HepG2 (cell line): ENCODE results near the gene MTHFSD. TPM values are rescaled to one million over a fixed set of nuclear protein-coding genes. Genes with fewer than 3 reads are reported as not detected.

Experiments used
- AHR ChIP-seq: IDR thresholded peaks from 2 replicates; pipeline ENCODE4 v1.6.1; 2018; ENCODE audit warnings: missing genetic modification reagents, missing compliant biosample characterization
- ATF1 ChIP-seq: IDR thresholded peaks from 2 replicates; pipeline ENCODE4 v1.6.1; 2016; ENCODE audit warnings: mild to moderate bottlenecking, control low read depth
- CBX5 ChIP-seq: sonication (generic); formaldehyde crosslinking; IDR thresholded peaks from 2 replicates; pipeline ENCODE4 v1.4.0; 2020; ENCODE audit warnings: missing genetic modification reagents, borderline replicate concordance
- CHCHD3 ChIP-seq: sonication (generic); formaldehyde crosslinking; IDR thresholded peaks from 2 replicates; pipeline ENCODE4 v1.8.0; 2022; ENCODE audit warnings: mild to moderate bottlenecking, missing genetic modification reagents, moderate library complexity
- EED ChIP-seq: sonication (generic); formaldehyde crosslinking; IDR thresholded peaks from 2 replicates; pipeline ENCODE4 v1.5.0; 2020; ENCODE audit warnings: mild to moderate bottlenecking, missing genetic modification reagents
- GLI4 ChIP-seq: sonication (generic); formaldehyde crosslinking; IDR thresholded peaks from 2 replicates; pipeline ENCODE4 v1.5.1; 2020; ENCODE audit warnings: missing genetic modification reagents, mild to moderate bottlenecking, moderate library complexity, borderline replicate concordance
- NAIF1 ChIP-seq: sonication (generic); formaldehyde crosslinking; IDR thresholded peaks from 2 replicates; pipeline ENCODE4 v1.5.0; 2020; ENCODE audit warnings: mild to moderate bottlenecking, missing genetic modification reagents, borderline replicate concordance
- NFE2L2 ChIP-seq: fragments of 150-350 bp; IDR thresholded peaks from 2 replicates; pipeline ENCODE4 v1.6.1; 2014; ENCODE audit warnings: low read length
- NFKB2 ChIP-seq: sonication (generic); formaldehyde crosslinking; IDR thresholded peaks from 2 replicates; pipeline ENCODE4 v1.4.0; 2020; ENCODE audit warnings: missing genetic modification reagents, borderline replicate concordance
- PRPF4 ChIP-seq: fragments of 200-400 bp; formaldehyde crosslinking; IDR thresholded peaks from 2 replicates; pipeline ENCODE4 v1.6.1; 2016; ENCODE audit warnings: low read length, low read depth; ENCODE audit not compliant: poor library complexity, severe bottlenecking
- SRY ChIP-seq: sonication (generic); formaldehyde crosslinking; IDR thresholded peaks from 2 replicates; pipeline ENCODE4 v1.8.0; 2022; ENCODE audit warnings: mild to moderate bottlenecking, missing genetic modification reagents
- U2AF1 ChIP-seq: fragments of 200-400 bp; formaldehyde crosslinking; optimal IDR thresholded peaks from 2 replicates; pipeline ENCODE3; 2017; ENCODE audit warnings: mild to moderate bottlenecking, low read depth, low read length
- USF2 ChIP-seq, 2 experiments: sonication (generic) in 1 of 2; formaldehyde crosslinking in 1 of 2; IDR thresholded peaks; 2 replicates each; pipeline versions ENCODE4 v1.5.1 to v1.6.1; 2011 to 2020; ENCODE audit warnings: borderline replicate concordance in 1 of 2, low read depth in 1 of 2, low read length in 1 of 2, mild to moderate bottlenecking in 1 of 2, missing genetic modification reagents in 1 of 2, moderate library complexity in 1 of 2
- ZBTB1 ChIP-seq: sonication (generic); formaldehyde crosslinking; IDR thresholded peaks from 2 replicates; pipeline ENCODE4 v1.4.0; 2020; ENCODE audit warnings: missing genetic modification reagents, borderline replicate concordance
- ZFAT ChIP-seq: sonication (generic); formaldehyde crosslinking; conservative IDR thresholded peaks from 2 replicates; pipeline ENCODE4 v1.8.1; 2023; ENCODE audit warnings: missing genetic modification reagents, inconsistent platforms
- ZFP36L1 ChIP-seq: sonication (generic); formaldehyde crosslinking; IDR thresholded peaks from 2 replicates; pipeline ENCODE4 v1.8.0; 2022; ENCODE audit warnings: mild to moderate bottlenecking, missing genetic modification reagents, moderate library complexity
- ZNF17 ChIP-seq: sonication (generic); formaldehyde crosslinking; IDR thresholded peaks from 2 replicates; pipeline ENCODE4 v1.5.0; 2020; ENCODE audit warnings: mild to moderate bottlenecking, missing genetic modification reagents
- ZNF225 ChIP-seq: sonication (generic); formaldehyde crosslinking; IDR thresholded peaks from 2 replicates; pipeline ENCODE4 v1.4.0; 2020; ENCODE audit warnings: mild to moderate bottlenecking, missing genetic modification reagents
- ZNF737 ChIP-seq: sonication (generic); formaldehyde crosslinking; IDR thresholded peaks from 2 replicates; pipeline ENCODE4 v1.5.0; 2020; ENCODE audit warnings: missing genetic modification reagents, mild to moderate bottlenecking, borderline replicate concordance
- ZNF775 ChIP-seq: sonication (generic); formaldehyde crosslinking; IDR thresholded peaks from 2 replicates; pipeline ENCODE4 v1.4.0; 2020; ENCODE audit warnings: missing genetic modification reagents, mild to moderate bottlenecking, moderate library complexity, borderline replicate concordance
- ZNF780A ChIP-seq: sonication (generic); formaldehyde crosslinking; IDR thresholded peaks from 2 replicates; pipeline ENCODE4 v1.8.0; 2022; ENCODE audit warnings: mild to moderate bottlenecking, missing genetic modification reagents, moderate library complexity
- ZSCAN12 ChIP-seq: sonication (generic); formaldehyde crosslinking; IDR thresholded peaks from 2 replicates; pipeline ENCODE4 v1.9.0; 2021; ENCODE audit warnings: mild to moderate bottlenecking, missing genetic modification reagents
- polyA plus RNA-seq, 8 experiments: library from polyadenylated mRNA; depleted of rRNA in 3 of 8; stranded (reverse) in 7 of 8; unstranded in 1 of 8; fragments of >200 nt; fragmentation: Illumina TruSeq in 4 of 8; extraction: Trizol in 4 of 8; gene quantifications; 2 replicates each; pipeline versions ENCODE4 v1.2.1 to v1.2.3, GENCODE V29; 2011 to 2016; ENCODE audit warnings: low read depth in 4 of 8, missing spikeins in 1 of 8, mixed read lengths in 1 of 8; ENCODE audit not compliant: insufficient read depth in 1 of 8
- total RNA-seq, 5 experiments: library from RNA; depleted of rRNA; stranded (reverse); fragments of >200 nt; fragmentation: Illumina TruSeq; extraction: Trizol; gene quantifications; 2 replicates each; pipeline ENCODE4 v1.2.3, GENCODE V29; 2016; ENCODE audit warnings: low read depth in 1 of 5
- TF ChIP-seq, protein P1 (sequence below): sonication (generic); formaldehyde crosslinking; IDR thresholded peaks from 2 replicates; pipeline ENCODE4 v1.4.0; 2020; ENCODE audit warnings: missing genetic modification reagents, borderline replicate concordance

The MTHFSD gene
- total and polyA plus RNA-seq, 2 of the 13 experiments (the other 11 are each of a cell fraction or from before 2014, with no cell fraction given) = 14.2 to 16.3 TPM

DNA sequence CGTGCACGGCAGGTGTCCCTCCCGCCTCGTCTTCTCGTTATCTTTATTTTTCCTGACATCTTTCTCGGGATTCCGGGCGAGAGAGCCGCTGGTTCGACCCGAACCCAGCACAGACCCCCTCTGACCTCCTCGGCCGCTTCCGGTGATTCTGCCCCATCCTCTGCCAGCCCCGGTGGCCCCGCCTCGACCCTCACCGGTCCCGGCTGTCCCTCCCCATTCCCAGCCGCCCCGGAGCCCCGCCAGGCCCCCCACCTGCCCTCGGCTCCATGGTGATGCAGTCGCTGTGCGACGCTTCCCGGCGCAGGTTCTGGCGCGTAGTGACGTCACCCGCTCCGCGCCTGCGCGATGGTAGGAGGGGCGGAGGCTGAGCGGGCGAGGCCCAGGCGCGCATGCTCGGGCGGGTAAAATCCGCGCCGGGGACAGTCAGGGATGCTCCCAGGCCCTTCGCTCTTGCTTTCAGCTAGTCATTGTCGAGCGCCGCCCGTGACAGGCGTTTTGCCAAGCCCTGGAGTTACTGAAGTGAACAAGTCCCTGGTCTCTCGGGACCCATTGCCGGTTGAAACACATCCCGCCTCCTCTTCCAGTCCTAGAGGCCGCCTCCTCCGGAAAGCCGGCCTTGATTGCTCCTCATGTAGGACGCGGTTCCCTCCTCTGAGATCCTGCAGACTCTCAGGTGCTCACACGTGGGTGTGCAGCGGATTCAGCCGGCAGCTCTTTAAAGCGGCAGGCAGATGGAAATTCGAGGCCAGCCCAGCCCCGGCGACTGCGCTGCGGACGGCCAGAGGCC is at the start of gene MTHFSD (continued):
- TF ChIP-seq, protein P1, sequence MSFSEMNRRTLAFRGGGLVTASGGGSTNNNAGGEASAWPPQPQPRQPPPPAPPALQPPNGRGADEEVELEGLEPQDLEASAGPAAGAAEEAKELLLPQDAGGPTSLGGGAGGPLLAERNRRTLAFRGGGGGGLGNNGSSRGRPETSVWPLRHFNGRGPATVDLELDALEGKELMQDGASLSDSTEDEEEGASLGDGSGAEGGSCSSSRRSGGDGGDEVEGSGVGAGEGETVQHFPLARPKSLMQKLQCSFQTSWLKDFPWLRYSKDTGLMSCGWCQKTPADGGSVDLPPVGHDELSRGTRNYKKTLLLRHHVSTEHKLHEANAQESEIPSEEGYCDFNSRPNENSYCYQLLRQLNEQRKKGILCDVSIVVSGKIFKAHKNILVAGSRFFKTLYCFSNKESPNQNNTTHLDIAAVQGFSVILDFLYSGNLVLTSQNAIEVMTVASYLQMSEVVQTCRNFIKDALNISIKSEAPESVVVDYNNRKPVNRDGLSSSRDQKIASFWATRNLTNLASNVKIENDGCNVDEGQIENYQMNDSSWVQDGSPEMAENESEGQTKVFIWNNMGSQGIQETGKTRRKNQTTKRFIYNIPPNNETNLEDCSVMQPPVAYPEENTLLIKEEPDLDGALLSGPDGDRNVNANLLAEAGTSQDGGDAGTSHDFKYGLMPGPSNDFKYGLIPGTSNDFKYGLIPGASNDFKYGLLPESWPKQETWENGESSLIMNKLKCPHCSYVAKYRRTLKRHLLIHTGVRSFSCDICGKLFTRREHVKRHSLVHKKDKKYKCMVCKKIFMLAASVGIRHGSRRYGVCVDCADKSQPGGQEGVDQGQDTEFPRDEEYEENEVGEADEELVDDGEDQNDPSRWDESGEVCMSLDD = no peak
- TF ChIP-seq ZFP36L1 (CRISPR knock-in tag) = peak; percentile 27; the same call in 1 of the 2 replicates
- TF ChIP-seq ZNF775 (CRISPR knock-in tag) = no peak
- peak; percentile 99 for TF ChIP-seq ATF1
- no peak for TF ChIP-seq ZFAT
- peak; percentile 12; the same call in 1 of the 2 replicates for TF ChIP-seq EED
- no peak for TF ChIP-seq ZBTB1 (CRISPR knock-in tag)
- TF ChIP-seq SRY = 0 out of 2 replicates have a peak, but pooled peaks have one; percentile 46
- peak; percentile 20; the same call in 1 of the 2 replicates for TF ChIP-seq CBX5 (CRISPR knock-in tag)
- no peak for TF ChIP-seq U2AF1
- no peak for TF ChIP-seq NAIF1 (CRISPR knock-in tag)
- 0 out of 2 replicates have a peak, but pooled peaks have one; percentile 29 for TF ChIP-seq ZSCAN12
- no peak for TF ChIP-seq ZNF17 (CRISPR knock-in tag)
- TF ChIP-seq PRPF4 = no peak
- TF ChIP-seq CHCHD3 (CRISPR knock-in tag) = peak; percentile 31; the same call in 1 of the 2 replicates
- no peak; the same call in 1 of the 2 replicates for TF ChIP-seq ZNF225 (CRISPR knock-in tag)
- TF ChIP-seq NFKB2 (CRISPR knock-in tag) = peak; percentile 83; the same call in 1 of the 2 replicates
- TF ChIP-seq ZNF780A = no peak; the same call in 1 of the 2 replicates
- no peak for TF ChIP-seq ZNF737 (CRISPR knock-in tag)
- TF ChIP-seq NFE2L2 = no peak
- no peak for TF ChIP-seq USF2 (IDR thresholded peaks at IDR 0.05; ENCODE audit: low read depth, low read length)
- no peak; the same call in 1 of the 2 replicates for TF ChIP-seq USF2 (CRISPR knock-in tag; IDR thresholded peaks at IDR 0.05; ENCODE audit: borderline replicate concordance)
- TF ChIP-seq GLI4 (CRISPR knock-in tag) = peak; percentile 91; the same call in 1 of the 2 replicates
- TF ChIP-seq AHR (CRISPR knock-in tag) = no peak
